ENCODE measurements around the gene PLPP6.
"Not testable (repeated sequence)": the region's sequence is repeated elsewhere in the genome, so short reads cannot be mapped to it uniquely, and the experiment has no call there.

The PLPP6 gene

DNA sequence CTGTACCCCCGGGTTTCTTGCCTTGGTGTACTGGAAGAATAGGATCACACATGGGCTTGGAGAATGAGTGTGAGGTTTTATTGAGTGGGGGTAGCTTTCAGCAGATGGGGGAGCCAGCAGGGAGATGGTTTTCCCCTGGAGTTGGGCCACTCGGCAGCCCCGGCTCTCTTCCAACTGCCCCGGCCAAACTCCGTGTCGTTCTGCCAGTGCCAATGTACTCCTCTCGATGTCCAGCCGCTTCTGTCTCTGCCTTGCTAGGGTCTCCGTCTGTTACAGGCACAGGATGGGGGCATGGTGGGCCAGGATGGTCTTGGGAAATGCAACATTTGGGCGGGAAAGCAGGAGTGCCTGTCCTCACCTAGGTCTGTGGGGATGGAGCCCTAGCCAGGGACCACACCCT is 7.6 kb upstream of the PLPP6 start:
- no peak overlapping the region for H3K27ac Mint-ChIP-seq

DNA sequence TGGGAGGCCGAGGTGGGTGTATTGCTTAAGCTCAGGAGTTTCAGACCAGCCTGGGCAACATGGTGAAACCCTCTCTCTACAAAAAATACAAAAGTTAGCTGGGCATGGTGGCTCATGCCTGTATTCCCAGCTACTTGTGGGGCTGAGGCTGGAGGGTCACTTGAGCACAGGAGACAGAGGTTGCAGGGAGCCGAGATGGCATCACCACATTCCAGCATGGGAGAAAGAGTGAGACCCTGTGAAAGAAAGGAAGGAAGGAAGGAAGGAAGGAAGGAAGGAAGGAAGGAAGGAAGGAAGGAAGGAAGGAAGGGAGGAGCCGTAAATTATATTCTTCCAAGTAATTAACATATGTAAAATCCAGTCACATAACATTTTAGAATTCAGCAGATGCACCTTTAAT is 5.9 kb upstream of the PLPP6 start:
- not testable (repeated sequence) for H3K9me3 Mint-ChIP-seq (ENCODE audit: low read depth); H3K4me3 Mint-ChIP-seq; H3K4me1 Mint-ChIP-seq (ENCODE audit: low read depth); H3K27me3 Mint-ChIP-seq; H3K36me3 Mint-ChIP-seq; H3K27ac Mint-ChIP-seq

More for the DNA sequence above, 7.6 kb upstream of the PLPP6 start:
- peaks cover 6% of the 10 kb centered on the region for H3K36me3 Mint-ChIP-seq
- no peaks in the 10 kb centered on the region for H3K9me3 Mint-ChIP-seq (ENCODE audit: low read depth)
- H3K27me3 Mint-ChIP-seq: peaks cover 2% of the 10 kb centered on the region
- no peaks in the 10 kb centered on the region for H3K4me1 Mint-ChIP-seq (ENCODE audit: low read depth)
- no peak overlapping the region for H3K4me3 Mint-ChIP-seq

DNA sequence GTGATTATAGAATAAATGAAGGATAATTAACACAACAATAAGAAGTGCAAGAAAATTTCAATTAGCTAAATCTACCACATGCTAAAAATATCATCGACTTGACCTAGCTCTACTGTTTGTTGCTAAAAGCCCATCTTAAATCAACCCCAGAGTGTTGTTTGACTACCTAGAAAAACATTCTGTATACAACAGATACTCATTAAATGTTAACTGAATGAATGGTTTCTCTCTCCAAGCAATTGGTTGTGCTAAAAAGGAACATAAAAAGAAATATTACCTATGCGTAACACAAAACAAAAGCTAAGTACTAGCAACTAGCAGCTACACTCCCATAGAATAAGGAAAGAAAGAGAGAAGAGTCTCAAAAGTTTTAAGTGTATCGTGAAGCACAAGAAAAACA is 5.5 kb upstream of the PLPP6 start:
- H3K27ac Mint-ChIP-seq: no peak overlapping the region
- peaks cover 10% of the 10 kb centered on the region for H3K4me1 Mint-ChIP-seq (ENCODE audit: low read depth)
- H3K27me3 Mint-ChIP-seq: peaks cover 2% of the 10 kb centered on the region
- peaks cover 6% of the 10 kb centered on the region for H3K36me3 Mint-ChIP-seq
- H3K9me3 Mint-ChIP-seq (ENCODE audit: low read depth): no peaks in the 10 kb centered on the region
- H3K4me3 Mint-ChIP-seq: no peak overlapping the region

DNA sequence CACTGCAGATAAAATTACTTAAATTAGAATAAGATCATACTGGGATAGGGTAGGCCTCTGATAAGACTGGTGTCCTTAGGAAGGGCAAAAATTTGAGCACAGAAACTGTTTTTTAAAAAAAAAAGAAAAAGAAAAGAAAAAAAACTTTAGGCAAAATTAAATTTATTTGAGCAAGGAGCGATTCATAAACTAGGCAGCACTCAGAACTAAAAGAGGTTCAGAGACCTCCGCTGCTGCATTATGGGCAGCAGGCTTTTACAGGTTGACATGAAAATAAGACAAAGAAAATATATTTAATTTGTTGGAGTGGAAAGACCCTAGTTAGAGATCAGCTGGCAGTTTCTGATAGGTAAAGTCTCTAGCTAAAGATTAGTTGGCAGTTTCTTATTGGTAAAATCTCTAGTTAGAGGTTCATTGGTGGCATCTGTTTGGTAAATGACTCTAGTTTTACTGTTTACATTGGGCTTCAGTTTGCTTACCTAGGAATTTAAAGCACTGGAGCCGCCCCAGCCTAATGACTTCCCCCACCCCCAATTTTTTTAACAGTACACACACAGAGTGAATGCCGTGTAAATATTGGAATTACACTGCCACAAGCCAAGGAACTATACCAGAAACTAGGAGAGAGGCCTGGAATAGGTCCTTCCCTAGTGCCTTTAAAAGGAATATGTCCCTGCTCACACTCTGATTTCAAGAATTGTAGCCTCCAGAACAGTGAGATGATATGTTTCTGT is 4.5 kb upstream of the PLPP6 start:
- Mint-ChIP-seq H3K27me3 (peaks cover 2% of the 10 kb centered on the region), H3K36me3 (peaks cover 6% of the 10 kb centered on the region), H3K9me3 (ENCODE audit: low read depth) (no peaks in the 10 kb centered on the region), H3K4me1 (ENCODE audit: low read depth) (peaks cover 16% of the 10 kb centered on the region), H3K4me3 (no peak overlapping the region), H3K27ac (no peak overlapping the region)

DNA sequence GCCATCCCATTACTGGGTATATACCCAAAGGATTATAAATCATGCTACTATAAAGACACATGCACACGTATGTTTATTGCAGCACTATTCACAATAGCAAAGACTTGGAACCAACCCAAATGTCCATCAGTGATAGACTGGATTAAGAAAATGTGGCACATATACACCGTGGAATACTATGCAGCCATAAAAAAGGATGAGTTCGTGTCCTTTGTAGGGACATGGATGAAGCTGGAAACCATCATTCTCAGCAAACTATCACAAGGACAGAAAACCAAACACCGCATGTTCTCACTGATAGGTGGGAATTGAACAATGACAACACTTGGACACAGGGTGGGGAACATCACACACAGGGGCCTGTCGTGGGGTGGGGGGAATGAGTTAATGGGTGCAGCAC is 1.4 kb upstream of the PLPP6 start:
- not testable (repeated sequence) for H3K36me3 Mint-ChIP-seq; H3K27me3 Mint-ChIP-seq; H3K27ac Mint-ChIP-seq; H3K9me3 Mint-ChIP-seq (ENCODE audit: low read depth)
- Mint-ChIP-seq H3K4me1 (ENCODE audit: low read depth) (peaks cover 46% of the 10 kb centered on the region), H3K4me3 (peak overlapping the region; percentile 51)

DNA sequence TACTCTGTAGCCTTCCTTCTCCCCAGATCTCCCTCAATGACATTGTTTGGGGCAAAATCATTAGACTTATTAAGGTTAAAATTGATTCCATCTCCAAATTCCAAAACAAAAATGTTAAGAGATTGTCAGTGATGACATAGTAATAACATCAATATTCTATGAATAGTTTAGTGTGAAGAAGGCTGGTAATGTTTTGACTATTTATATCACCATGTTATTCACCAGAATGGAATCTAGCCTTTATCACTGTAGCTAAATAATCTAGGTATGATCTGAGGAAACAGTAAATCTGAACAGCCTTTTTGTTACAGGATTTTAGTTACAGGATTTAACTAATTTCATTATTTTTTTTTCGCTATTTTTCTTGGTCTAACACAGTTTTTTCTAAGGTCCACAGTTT is 929 bp upstream of the PLPP6 start:
- Mint-ChIP-seq H3K9me3 (ENCODE audit: low read depth) (no peaks in the 10 kb centered on the region), H3K27ac (peak overlapping the region; percentile 93), H3K4me1 (ENCODE audit: low read depth) (peaks cover 51% of the 10 kb centered on the region), H3K36me3 (no peaks in the 10 kb centered on the region), H3K27me3 (peaks cover 2% of the 10 kb centered on the region), H3K4me3 (peak overlapping the region; percentile 93)

DNA sequence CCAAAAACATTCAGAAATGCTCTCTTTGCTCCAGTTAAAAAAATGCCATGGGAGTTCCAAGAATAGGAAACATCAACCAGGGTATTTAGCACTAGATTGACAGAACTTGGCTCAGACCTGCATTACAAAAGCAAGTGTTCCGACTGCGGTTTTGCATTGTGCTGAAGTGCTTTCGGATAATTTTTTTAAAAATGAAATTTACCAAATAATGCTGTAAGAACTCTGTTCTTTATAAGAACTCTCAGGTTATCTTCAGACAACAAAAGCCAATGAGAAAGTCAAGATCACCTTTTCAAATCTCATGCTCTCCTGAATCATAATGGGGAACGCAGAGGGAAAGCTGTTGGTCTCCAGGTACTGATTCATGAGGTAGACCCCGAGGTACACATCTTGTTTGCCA is 483 bp upstream of the PLPP6 start:
- H3K4me1 Mint-ChIP-seq (ENCODE audit: low read depth): peaks cover 56% of the 10 kb centered on the region
- H3K9me3 Mint-ChIP-seq (ENCODE audit: low read depth): no peaks in the 10 kb centered on the region
- peak overlapping the region; percentile 93 for H3K4me3 Mint-ChIP-seq
- peak overlapping the region; percentile 93 for H3K27ac Mint-ChIP-seq
- H3K27me3 Mint-ChIP-seq: peaks cover 2% of the 10 kb centered on the region
- no peaks in the 10 kb centered on the region for H3K36me3 Mint-ChIP-seq

DNA sequence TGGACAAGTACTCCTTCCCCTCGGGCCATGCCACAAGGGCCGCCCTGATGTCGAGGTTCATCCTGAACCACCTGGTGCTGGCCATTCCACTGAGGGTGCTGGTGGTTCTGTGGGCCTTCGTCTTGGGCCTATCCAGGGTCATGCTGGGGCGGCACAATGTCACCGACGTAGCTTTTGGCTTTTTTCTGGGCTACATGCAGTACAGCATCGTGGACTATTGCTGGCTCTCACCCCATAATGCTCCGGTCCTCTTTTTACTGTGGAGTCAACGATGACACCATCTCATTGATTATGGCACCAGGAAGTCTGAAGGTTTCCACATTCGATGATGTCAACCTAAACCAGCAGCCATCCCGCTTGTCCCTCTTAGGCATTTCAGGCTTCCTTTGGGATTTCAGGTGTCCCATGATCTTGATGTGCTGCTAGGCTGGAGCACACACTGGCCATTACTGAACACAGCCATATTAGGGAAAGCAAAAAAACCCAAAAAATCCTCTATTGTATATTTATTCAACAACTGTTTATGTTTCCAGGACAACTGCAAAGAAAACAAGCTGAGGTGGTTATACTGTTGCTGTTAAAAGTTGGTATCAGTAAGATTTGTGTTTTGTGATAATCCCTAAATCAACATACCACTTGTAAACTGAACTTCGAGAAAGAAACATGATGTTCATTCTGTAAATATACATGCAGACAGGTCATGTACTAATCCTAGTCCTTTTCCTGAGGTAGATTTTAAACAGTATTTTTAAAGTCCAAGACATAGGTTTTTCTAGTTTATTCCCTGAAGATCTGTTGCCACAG is 1.1 kb downstream of the PLPP6 start:
- Mint-ChIP-seq H3K4me1 (ENCODE audit: low read depth) (peaks cover 70% of the 10 kb centered on the region), H3K27me3 (peaks cover under 1% of the 10 kb centered on the region), H3K4me3 (peak overlapping the region; percentile 78), H3K36me3 (no peaks in the 10 kb centered on the region), H3K27ac (peak overlapping the region; percentile 55), H3K9me3 (ENCODE audit: low read depth) (no peaks in the 10 kb centered on the region)

DNA sequence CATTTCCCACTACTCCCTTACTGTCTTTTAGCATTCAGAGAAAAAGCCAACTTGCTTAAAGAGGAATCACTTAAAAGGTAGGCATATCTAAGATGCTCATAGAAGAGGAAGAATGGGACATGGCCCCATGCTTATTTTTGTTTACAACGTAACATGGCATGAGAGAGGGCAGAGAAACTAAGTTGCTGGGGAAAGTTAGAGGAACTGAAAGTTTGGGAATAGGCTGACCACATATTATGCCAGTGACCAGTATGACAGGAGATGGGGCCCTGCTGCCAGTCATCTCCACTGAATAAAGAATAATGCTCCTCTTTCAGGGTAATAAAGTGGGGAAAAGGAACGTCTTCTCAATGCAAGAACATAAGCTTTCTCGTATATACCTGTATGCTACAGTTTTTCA is 1.9 kb downstream of the PLPP6 start:
- H3K27me3 Mint-ChIP-seq: no peaks in the 10 kb centered on the region
- no peaks in the 10 kb centered on the region for H3K9me3 Mint-ChIP-seq (ENCODE audit: low read depth)
- H3K27ac Mint-ChIP-seq: no peak overlapping the region
- no peaks in the 10 kb centered on the region for H3K36me3 Mint-ChIP-seq
- peak overlapping the region; percentile 78 for H3K4me3 Mint-ChIP-seq
- H3K4me1 Mint-ChIP-seq (ENCODE audit: low read depth): peaks cover 75% of the 10 kb centered on the region

DNA sequence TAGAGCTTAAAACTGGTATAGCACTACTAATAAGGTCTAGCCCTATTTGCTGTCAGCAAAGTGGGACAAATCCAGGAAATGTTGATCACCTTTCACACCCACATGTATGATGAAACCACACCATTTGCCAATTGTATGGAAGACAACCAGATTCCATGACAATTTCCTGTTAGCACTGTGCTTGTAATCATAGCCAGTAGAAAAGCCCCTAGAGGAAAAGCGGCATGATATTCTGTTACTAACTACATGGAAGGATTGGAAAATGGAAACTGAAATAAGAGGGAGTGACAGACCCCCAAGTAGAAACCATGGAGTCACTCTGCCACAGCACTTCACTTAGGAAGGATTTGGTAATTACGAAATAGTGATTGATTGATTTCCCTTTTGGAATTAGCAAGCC is 3.3 kb downstream of the PLPP6 start:
- H3K4me3 Mint-ChIP-seq: peak overlapping the region; percentile 85

DNA sequence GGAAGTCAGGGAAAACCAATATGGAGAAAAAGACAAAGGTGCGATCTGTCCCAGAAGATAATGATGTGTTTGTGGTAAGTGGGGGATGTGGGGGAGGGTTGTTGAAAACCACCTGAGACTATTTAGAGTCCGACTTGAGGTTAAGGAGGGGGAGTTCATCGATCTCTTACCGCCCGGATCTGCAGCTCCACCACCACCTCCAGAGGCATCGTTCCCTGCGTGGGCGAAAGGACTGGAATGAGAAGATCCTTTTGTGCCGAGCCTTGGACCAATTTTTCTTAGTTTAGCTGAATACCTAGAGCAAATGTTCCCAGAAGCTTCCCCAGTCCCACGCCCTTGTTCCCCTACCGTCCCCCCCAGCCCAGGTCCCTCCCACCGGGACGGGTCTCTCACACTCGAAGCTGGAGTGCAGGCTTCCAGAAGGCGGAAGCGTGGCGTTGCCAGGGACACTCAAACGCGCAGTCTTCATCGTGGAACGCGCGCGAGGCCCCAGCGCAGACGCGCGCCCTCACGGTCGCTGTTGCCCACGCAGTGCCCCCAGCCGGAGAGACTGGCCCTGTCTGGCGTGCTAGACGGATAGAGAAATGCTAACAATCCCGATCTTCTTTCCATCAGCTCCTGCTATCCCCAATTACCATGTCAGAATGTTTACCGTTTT is 4.1 kb downstream of the PLPP6 start, which contains the start of gene SPATA6L:
Gene SPATA6L (minus strand): TSS at position 439 of the 658 bp plus-strand sequence. CDS start 230 bp downstream, at position 209.
- Mint-ChIP-seq H3K27me3 (no peaks in the 10 kb centered on the region), H3K4me1 (ENCODE audit: low read depth) (peaks cover 77% of the 10 kb centered on the region), H3K4me3 (peak within 1 kb of the TSS; percentile 85), H3K9me3 (ENCODE audit: low read depth) (no peaks in the 10 kb centered on the region), H3K36me3 (no peaks in the 10 kb centered on the region), H3K27ac (peak within 1 kb of the TSS; percentile 69)

More for the DNA sequence above, 3.3 kb downstream of the PLPP6 start:
- Mint-ChIP-seq H3K4me1 (ENCODE audit: low read depth) (peaks cover 74% of the 10 kb centered on the region), H3K9me3 (ENCODE audit: low read depth) (no peaks in the 10 kb centered on the region), H3K27me3 (no peaks in the 10 kb centered on the region), H3K36me3 (no peaks in the 10 kb centered on the region), H3K27ac (peak overlapping the region; percentile 23)

DNA sequence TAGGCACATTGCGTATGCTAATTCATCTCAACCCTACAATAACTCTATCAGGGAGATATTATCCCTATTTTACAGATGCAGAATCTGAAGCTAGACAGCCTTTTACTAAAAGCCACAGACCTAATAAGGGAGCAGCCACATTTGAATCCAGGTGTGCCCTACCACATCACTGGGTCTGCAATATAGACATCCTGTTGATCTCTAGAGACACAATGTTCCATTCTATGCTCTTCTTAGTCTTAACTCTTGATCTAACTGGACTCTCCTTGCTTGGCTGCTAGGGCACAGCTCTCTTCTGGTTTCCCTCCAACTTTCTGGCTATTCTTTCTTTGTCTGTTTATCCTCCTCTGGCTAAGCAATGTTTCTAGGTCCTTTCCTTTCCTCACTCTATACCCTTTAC is 5.6 kb downstream of the PLPP6 start:
- Mint-ChIP-seq H3K9me3 (ENCODE audit: low read depth) (no peaks in the 10 kb centered on the region), H3K36me3 (no peaks in the 10 kb centered on the region), H3K27ac (peak overlapping the region; percentile 31), H3K4me1 (ENCODE audit: low read depth) (peaks cover 65% of the 10 kb centered on the region), H3K27me3 (no peaks in the 10 kb centered on the region), H3K4me3 (peak overlapping the region; percentile 1)

DNA sequence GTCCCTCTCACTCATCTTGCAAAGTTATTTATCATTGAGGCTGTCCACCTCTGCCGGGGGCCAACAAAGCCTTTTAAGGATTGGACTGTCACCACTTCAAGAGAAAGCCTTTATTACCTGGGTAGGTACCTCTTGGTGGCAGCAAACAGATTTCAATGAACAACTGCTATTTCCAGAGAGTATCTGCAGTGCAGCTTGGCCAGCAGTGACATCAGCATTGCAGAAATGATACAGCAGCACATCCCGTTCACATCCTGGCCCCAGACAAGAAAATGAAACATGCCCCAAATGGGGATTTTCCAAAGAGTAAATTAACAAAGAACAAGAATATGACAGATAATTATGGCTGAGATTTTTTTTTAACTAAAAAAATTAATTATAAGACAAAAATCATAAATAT is 6.5 kb downstream of the PLPP6 start:
- no peaks in the 10 kb centered on the region for H3K9me3 Mint-ChIP-seq (ENCODE audit: low read depth)
- H3K36me3 Mint-ChIP-seq: no peaks in the 10 kb centered on the region
- no peak overlapping the region for H3K4me3 Mint-ChIP-seq
- H3K27ac Mint-ChIP-seq: no peak overlapping the region
- no peaks in the 10 kb centered on the region for H3K27me3 Mint-ChIP-seq
- peaks cover 56% of the 10 kb centered on the region for H3K4me1 Mint-ChIP-seq (ENCODE audit: low read depth)

DNA sequence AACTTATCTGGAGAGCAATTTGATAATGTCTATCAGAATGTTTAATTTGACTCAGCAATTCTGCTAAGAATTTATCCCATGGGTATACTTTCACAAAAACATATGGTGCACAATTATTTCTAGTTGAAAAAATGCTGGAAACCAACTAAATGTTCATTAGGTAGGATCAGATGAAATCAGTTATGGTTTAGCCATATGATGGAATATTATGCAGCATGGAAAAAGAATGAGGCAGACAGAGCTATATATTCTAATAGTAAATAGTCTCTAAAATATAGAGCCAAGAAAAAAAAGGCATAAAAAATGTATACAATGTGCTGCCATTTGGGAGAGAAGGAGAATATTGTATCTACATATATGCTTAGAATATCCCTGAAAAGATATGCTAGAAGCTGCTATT is 7.8 kb downstream of the PLPP6 start:
- Mint-ChIP-seq H3K27ac (no peak overlapping the region), H3K27me3 (no peaks in the 10 kb centered on the region), H3K36me3 (no peaks in the 10 kb centered on the region), H3K4me1 (ENCODE audit: low read depth) (peaks cover 44% of the 10 kb centered on the region), H3K9me3 (ENCODE audit: low read depth) (no peaks in the 10 kb centered on the region), H3K4me3 (no peak overlapping the region)

DNA sequence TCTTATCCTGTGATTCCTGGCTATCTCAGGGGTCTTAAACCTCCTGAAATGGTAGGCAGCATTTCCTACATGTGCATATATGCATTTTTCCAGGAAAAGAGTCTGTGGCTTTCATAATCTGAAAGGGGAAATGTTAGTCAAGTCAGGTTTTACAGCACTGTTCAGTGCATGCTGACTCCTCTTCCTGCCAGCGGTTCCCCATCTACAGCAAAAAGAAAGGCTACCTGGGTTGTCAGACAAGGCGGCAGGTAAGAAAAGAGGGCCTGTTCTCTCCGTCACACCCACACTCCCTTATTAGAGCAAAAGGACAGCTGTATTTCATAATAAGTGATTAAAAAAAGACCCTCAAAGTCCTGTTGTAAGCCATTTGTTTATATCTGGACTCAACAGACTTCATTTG is 8.5 kb downstream of the PLPP6 start:
- no peak overlapping the region for H3K27ac Mint-ChIP-seq

More for the DNA sequence above, 8.5 kb downstream of the PLPP6 start:
- Mint-ChIP-seq H3K4me3 (no peak overlapping the region), H3K4me1 (ENCODE audit: low read depth) (peaks cover 37% of the 10 kb centered on the region), H3K9me3 (ENCODE audit: low read depth) (no peaks in the 10 kb centered on the region), H3K36me3 (peaks cover 2% of the 10 kb centered on the region), H3K27me3 (no peaks in the 10 kb centered on the region)
